Tibial artery (tissue), 4 donors: ENCODE measurements around the gene PRKD2.
"Not testable (repeated sequence)": the region's sequence is repeated elsewhere in the genome, so short reads cannot be mapped to it uniquely, and the experiment has no call there.

Source experiments
- DNase-seq, 2 donors: peaks; one replicate each; pipeline ENCODE4 v3.0.0-alpha.2; 2019
- H3K27ac ChIP-seq, 2 donors: fragments of 200-600 bp; sonication (generic) in 1 of 2; 1 replicate in 1 of 2; 2 replicates in 1 of 2; pipeline ENCODE4 v1.5.1; 2018 to 2019; ENCODE audit warnings: mild to moderate bottlenecking in 1 of 2
- H3K27me3 ChIP-seq, 2 donors: fragments of 200-600 bp; sonication (generic) in 1 of 2; one replicate each; pipeline versions ENCODE4 v1.5.1 to v1.6.0; 2016 to 2019
- H3K36me3 ChIP-seq, 3 donors: fragments of 200-600 bp; sonication (generic) in 2 of 3; one replicate each; pipeline ENCODE4 v1.5.1; 2016 to 2019; ENCODE audit warnings: mild to moderate bottlenecking in 2 of 3
- H3K4me1 ChIP-seq, 4 donors: fragments of 200-600 bp; sonication (generic) in 2 of 4; 1 replicate in 3 of 4; 2 replicates in 1 of 4; pipeline ENCODE4 v1.5.1; 2016 to 2019
- H3K4me3 ChIP-seq, 2 donors: fragments of 200-600 bp; sonication (generic) in 1 of 2; 1 replicate in 1 of 2; 2 replicates in 1 of 2; pipeline ENCODE4 v1.5.1; 2018 to 2019; ENCODE audit warnings: mild to moderate bottlenecking in 2 of 2
- H3K9me3 ChIP-seq, 3 donors: fragments of 200-600 bp; sonication (generic) in 1 of 3; one replicate each; pipeline ENCODE4 v1.5.1; 2016 to 2019
- intact Hi-C: fragments of 100-400 bp; cut with DNase I; formaldehyde crosslinking; loops from one replicate; pipeline ENCODE4 v1.15.0; 2023; ENCODE audit warnings: low total_unique reads
- TF ChIP-seq, protein P1 (sequence below), 2 experiments: fragments of 200-600 bp in 1 of 2; fragments of 450-650 bp in 1 of 2; IDR thresholded peaks; one replicate each; pipeline ENCODE4 v1.5.1; 2017 to 2019; ENCODE audit warnings: antibody characterized with exemption in 2 of 2, mild to moderate bottlenecking in 1 of 2, moderate library complexity in 1 of 2

PRKD2 gene

DNA sequence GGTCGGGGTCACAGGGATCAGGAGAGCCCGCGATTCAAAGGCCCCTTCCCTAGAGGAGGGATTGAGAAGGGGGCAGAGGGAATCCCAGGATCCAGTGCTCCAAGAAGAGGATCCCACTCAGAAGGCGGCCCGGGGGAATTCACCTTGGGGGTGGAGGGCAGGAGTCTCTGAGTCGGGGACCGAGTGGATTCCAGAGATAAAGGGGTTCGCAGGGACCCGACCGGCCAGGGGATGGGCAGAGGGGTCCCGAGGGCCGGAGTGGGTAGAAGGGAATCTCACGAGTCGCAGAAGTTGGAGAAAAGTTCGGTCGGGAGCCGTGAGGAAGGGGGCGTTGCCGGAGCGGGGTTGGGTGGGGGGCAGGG lies 261 bp downstream of the PRKD2 start:
- intact Hi-C loops: no loop called here
- H3K4me1 ChIP-seq: peaks cover 0 to 43% (median 25%) of the 10 kb centered on the region in 4 donors
- H3K4me3 ChIP-seq: peak overlapping the region; percentile 77 to 79
- peaks cover under 1 to 33% (median 20%) of the 10 kb centered on the region in 3 donors for H3K36me3 ChIP-seq
- TF ChIP-seq, protein P1, sequence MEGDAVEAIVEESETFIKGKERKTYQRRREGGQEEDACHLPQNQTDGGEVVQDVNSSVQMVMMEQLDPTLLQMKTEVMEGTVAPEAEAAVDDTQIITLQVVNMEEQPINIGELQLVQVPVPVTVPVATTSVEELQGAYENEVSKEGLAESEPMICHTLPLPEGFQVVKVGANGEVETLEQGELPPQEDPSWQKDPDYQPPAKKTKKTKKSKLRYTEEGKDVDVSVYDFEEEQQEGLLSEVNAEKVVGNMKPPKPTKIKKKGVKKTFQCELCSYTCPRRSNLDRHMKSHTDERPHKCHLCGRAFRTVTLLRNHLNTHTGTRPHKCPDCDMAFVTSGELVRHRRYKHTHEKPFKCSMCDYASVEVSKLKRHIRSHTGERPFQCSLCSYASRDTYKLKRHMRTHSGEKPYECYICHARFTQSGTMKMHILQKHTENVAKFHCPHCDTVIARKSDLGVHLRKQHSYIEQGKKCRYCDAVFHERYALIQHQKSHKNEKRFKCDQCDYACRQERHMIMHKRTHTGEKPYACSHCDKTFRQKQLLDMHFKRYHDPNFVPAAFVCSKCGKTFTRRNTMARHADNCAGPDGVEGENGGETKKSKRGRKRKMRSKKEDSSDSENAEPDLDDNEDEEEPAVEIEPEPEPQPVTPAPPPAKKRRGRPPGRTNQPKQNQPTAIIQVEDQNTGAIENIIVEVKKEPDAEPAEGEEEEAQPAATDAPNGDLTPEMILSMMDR (IDR thresholded peaks at IDR 0.05): no peak
- DNase-seq: no peak
- H3K9me3 ChIP-seq: no peaks in the 10 kb centered on the region
- H3K27me3 ChIP-seq: no peaks in the 10 kb centered on the region
- peak overlapping the region; percentile 87 to 95 for H3K27ac ChIP-seq

GRCh38 chr19:46715975-46716671 lies 791 bp downstream of the PRKD2 start:
- intact Hi-C loops: no loop called here
- H3K27me3 ChIP-seq: no peaks in the 10 kb centered on the region
- peak in 1 of 2 donors; percentile 47 for DNase-seq
- TF ChIP-seq, protein P1 (IDR thresholded peaks at IDR 0.05): no peak
- peaks cover 0 to 28% (median 15%) of the 10 kb centered on the region in 3 donors for H3K36me3 ChIP-seq
- H3K4me1 ChIP-seq: peaks cover 0 to 43% (median 25%) of the 10 kb centered on the region in 4 donors
- peak overlapping the region; percentile 87 to 95 for H3K27ac ChIP-seq
- H3K9me3 ChIP-seq: no peaks in the 10 kb centered on the region
- H3K4me3 ChIP-seq: peak overlapping the region; percentile 77 to 79

GRCh38 chr19:46715620-46715974 lies 1.3 kb downstream of the PRKD2 start:
- H3K4me1 ChIP-seq: peaks cover 0 to 43% (median 25%) of the 10 kb centered on the region in 4 donors

GRCh38 chr19:46714444-46715106 lies 2.3 kb downstream of the PRKD2 start:
- intact Hi-C loops: no loop called here
- no peak for DNase-seq
- H3K27ac ChIP-seq: peak overlapping the region; percentile 87 to 95

More at GRCh38 chr19:46715620-46715974, 1.3 kb downstream of the PRKD2 start:
- H3K27ac ChIP-seq: peak overlapping the region; percentile 87 to 95
- H3K4me3 ChIP-seq: peak overlapping the region; percentile 77 to 79
- intact Hi-C loops: no loop called here
- TF ChIP-seq, protein P1 (IDR thresholded peaks at IDR 0.05): no peak
- no peaks in the 10 kb centered on the region for H3K9me3 ChIP-seq
- no peak for DNase-seq
- no peaks in the 10 kb centered on the region for H3K27me3 ChIP-seq
- H3K36me3 ChIP-seq: peaks cover 2 to 28% (median 10%) of the 10 kb centered on the region in 3 donors

GRCh38 chr19:46713781-46714443 lies 3.0 kb downstream of the PRKD2 start:
- Histone ChIP-seq H3K27me3 (no peaks in the 10 kb centered on the region), H3K27ac (peak overlapping the region; percentile 87 to 95), H3K36me3 (peaks cover 8 to 28% (median 13%) of the 10 kb centered on the region in 3 donors), H3K9me3 (no peaks in the 10 kb centered on the region), H3K4me3 (peak overlapping the region; percentile 79 to 92), H3K4me1 (peaks cover 0 to 43% (median 25%) of the 10 kb centered on the region in 4 donors)
- TF ChIP-seq, protein P1 (IDR thresholded peaks at IDR 0.05): no peak
- intact Hi-C loops: no loop called here
- DNase-seq: peak; percentile 93 to 96

More at GRCh38 chr19:46714444-46715106, 2.3 kb downstream of the PRKD2 start:
- H3K36me3 ChIP-seq: peaks cover 3 to 28% (median 7%) of the 10 kb centered on the region in 3 donors
- peak overlapping the region; percentile 79 to 92 for H3K4me3 ChIP-seq
- H3K4me1 ChIP-seq: peaks cover 0 to 43% (median 25%) of the 10 kb centered on the region in 4 donors
- no peaks in the 10 kb centered on the region for H3K27me3 ChIP-seq
- TF ChIP-seq, protein P1 (IDR thresholded peaks at IDR 0.05): no peak
- H3K9me3 ChIP-seq: no peaks in the 10 kb centered on the region

DNA sequence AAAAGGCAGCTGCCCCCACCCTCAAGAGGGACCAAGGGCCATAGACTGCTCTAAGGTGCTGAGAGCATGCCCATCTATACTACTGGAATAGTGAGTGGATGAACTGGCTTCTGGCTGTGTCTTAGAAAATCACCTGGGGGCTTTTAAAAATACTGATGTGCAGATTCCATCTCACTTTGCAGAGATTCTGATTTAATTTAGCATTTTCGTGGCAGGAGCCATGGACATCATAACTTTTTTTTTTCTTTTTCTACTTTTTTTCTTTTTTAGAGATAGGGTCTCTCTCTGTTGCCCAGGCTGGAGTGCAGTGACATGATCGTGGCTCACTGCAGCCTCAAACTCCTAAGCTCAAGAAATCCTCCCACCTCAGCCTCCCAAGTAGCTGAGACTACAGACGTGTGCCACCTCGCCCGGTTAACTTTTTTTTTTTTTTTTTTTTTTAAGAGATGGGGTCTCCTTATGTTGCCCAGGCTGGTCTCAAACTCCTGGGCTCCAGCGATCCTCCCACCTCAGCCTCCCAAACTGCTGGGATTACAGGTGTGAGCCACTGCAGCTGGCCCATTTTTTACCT lies 4.1 kb downstream of the PRKD2 start:
- H3K27ac ChIP-seq, H3K4me3 ChIP-seq, intact Hi-C loops: not testable (repeated sequence)

More for the DNA sequence above, 4.1 kb downstream of the PRKD2 start:
- not testable (repeated sequence) for H3K9me3 ChIP-seq, H3K27me3 ChIP-seq, DNase-seq
- H3K36me3 ChIP-seq: peaks cover 8 to 32% (median 14%) of the 10 kb centered on the region in 3 donors
- peaks cover 0 to 32% (median 24%) of the 10 kb centered on the region in 4 donors for H3K4me1 ChIP-seq
